Endothelial cell of umbilical vein (primary cell): ENCODE measurements around the gene MPPE1. TPM values are rescaled to one million over a fixed set of nuclear protein-coding genes. Genes with fewer than 3 reads are reported as not detected.

Experiments used
- BruUV-seq: library from RNA; stranded (reverse); fragments of 400-500 nt; replicated peaks from 2 replicates; lab custom pipeline; 2021; lab: Mats Ljungman, UMichigan
- CTCF ChIA-PET: fragments of 300-600, 350-600 bp; sonication (Branson Sonifier 250); formaldehyde crosslinking; loops from one replicate; lab custom pipeline; 2021; ENCODE audit warnings: antibody characterized with exemption, inconsistent platforms; lab: Charles Lee
- POLR2A ChIA-PET: fragments of 300-600, 350-600 bp; sonication (Branson Sonifier 250); formaldehyde crosslinking; loops from one replicate; lab custom pipeline; 2021; ENCODE audit warnings: antibody characterized with exemption, inconsistent platforms; lab: Charles Lee
- DNase-seq: peaks from one replicate; pipeline ENCODE4 v3.0.0-alpha.2; 2011; ENCODE audit warnings: low read depth, low spot score
- FAIRE-seq: peaks from 2 replicates; lab custom pipeline; 2011; peaks lifted over from hg19 to GRCh38; lab: Jason Lieb, UNC
- H2AFZ ChIP-seq: 2 replicates; pipeline ENCODE4 v1.6.0; 2012; ENCODE audit warnings: low read depth, low read length, control low read depth, inconsistent platforms
- H3K27ac ChIP-seq: 2 replicates; pipeline ENCODE4 v1.5.1; 2011; ENCODE audit warnings: low read depth, mild to moderate bottlenecking, control low read depth, low read length, moderate library complexity; ENCODE audit not compliant: insufficient read depth
- H3K27me3 ChIP-seq, 2 experiments: 2 replicates each; pipeline versions ENCODE4 v1.6.0 to v1.6.1; 2011; ENCODE audit warnings: low read length in 2 of 2, mixed read lengths in 1 of 2; ENCODE audit not compliant: control insufficient read depth in 2 of 2, insufficient read depth in 2 of 2
- H3K36me3 ChIP-seq, 2 experiments: 2 replicates in 1 of 2; 3 replicates in 1 of 2; pipeline ENCODE4 v1.5.1; 2011; ENCODE audit warnings: low read length in 2 of 2, mild to moderate bottlenecking in 1 of 2, moderate library complexity in 1 of 2; ENCODE audit not compliant: control insufficient read depth in 2 of 2, insufficient read depth in 2 of 2; ENCODE audit errors: extremely low read depth in 1 of 2
- H3K4me1 ChIP-seq: 3 replicates; pipeline ENCODE4 v1.5.1; 2011; ENCODE audit warnings: mild to moderate bottlenecking, low read length; ENCODE audit not compliant: control insufficient read depth, insufficient read depth; ENCODE audit errors: extremely low read depth
- H3K4me2 ChIP-seq: 2 replicates; pipeline ENCODE4 v1.6.1; 2011; ENCODE audit warnings: low read length, control low read depth, mixed read lengths; ENCODE audit not compliant: insufficient read depth
- H3K4me3 ChIP-seq, 3 experiments: fragments of 200-600 bp in 1 of 3; sonication (generic), shearing (Covaris generic) in 1 of 3; replicated peaks in 1 of 3; 2 replicates each; pipeline ENCODE4 v1.5.1; 2011 to 2016; ENCODE audit warnings: control low read depth in 3 of 3, low read length in 3 of 3, mild to moderate bottlenecking in 2 of 3, inconsistent platforms in 1 of 3, low read depth in 1 of 3, moderate library complexity in 1 of 3; ENCODE audit not compliant: insufficient read depth in 1 of 3
- H3K79me2 ChIP-seq: 2 replicates; pipeline ENCODE4 v1.6.0; 2012; ENCODE audit warnings: low read length, inconsistent platforms; ENCODE audit not compliant: control insufficient read depth, insufficient read depth
- H3K9ac ChIP-seq: replicated peaks from 2 replicates; pipeline ENCODE3; 2011; ENCODE audit warnings: low read length, control low read depth; ENCODE audit not compliant: insufficient read depth; ENCODE audit errors: extremely low read depth
- H3K9me1 ChIP-seq: replicated peaks from 3 replicates; pipeline ENCODE4 v1.6.0; 2011; ENCODE audit warnings: mild to moderate bottlenecking, low read length; ENCODE audit not compliant: control insufficient read depth, insufficient read depth; ENCODE audit errors: extremely low read depth
- H3K9me3 ChIP-seq: replicated peaks from 2 replicates; pipeline ENCODE4 v1.5.1; 2012; ENCODE audit warnings: low read length, inconsistent platforms; ENCODE audit not compliant: control insufficient read depth, insufficient read depth
- H4K20me1 ChIP-seq: replicated peaks from 2 replicates; pipeline ENCODE3; 2011; ENCODE audit warnings: mild to moderate bottlenecking, low read length; ENCODE audit not compliant: control insufficient read depth, insufficient read depth; ENCODE audit errors: extremely low read depth
- CTCF ChIP-seq, 2 donors: IDR thresholded peaks; 1 replicate in 1 of 2; 2 replicates in 1 of 2; pipeline ENCODE4 v1.5.1; 2011; ENCODE audit warnings: low read length in 2 of 2, mild to moderate bottlenecking in 2 of 2, moderate library complexity in 2 of 2, control low read depth in 1 of 2, inconsistent platforms in 1 of 2, low read depth in 1 of 2; ENCODE audit not compliant: insufficient read depth in 1 of 2; ENCODE audit errors: extremely low read depth in 1 of 2
- EZH2 ChIP-seq: IDR thresholded peaks from 2 replicates; pipeline ENCODE4 v1.6.1; 2012; ENCODE audit warnings: borderline replicate concordance, low read depth, mild to moderate bottlenecking, moderate library complexity, low read length, inconsistent platforms; ENCODE audit not compliant: severe bottlenecking
- FOS ChIP-seq: IDR thresholded peaks from 2 replicates; pipeline ENCODE4 v1.6.1; 2011; ENCODE audit warnings: mild to moderate bottlenecking, low read length, moderate library complexity, borderline replicate concordance; ENCODE audit not compliant: insufficient read depth
- GATA2 ChIP-seq: IDR thresholded peaks from 2 replicates; pipeline ENCODE4 v1.7.0; 2011; ENCODE audit warnings: low read depth, mild to moderate bottlenecking, moderate library complexity, mixed read lengths, low read length; ENCODE audit not compliant: insufficient read length, insufficient read depth
- MYC ChIP-seq: IDR thresholded peaks from one replicate; pipeline ENCODE4 v1.6.1; 2011; ENCODE audit warnings: mild to moderate bottlenecking, low read depth, low read length
- POLR2A ChIP-seq: IDR thresholded peaks from 2 replicates; pipeline ENCODE4 v1.6.1; 2012; ENCODE audit warnings: low read depth, mild to moderate bottlenecking, control low read depth, low read length
- POLR2AphosphoS5 ChIP-seq: IDR thresholded peaks from 2 replicates; pipeline ENCODE4 v1.6.1; 2012; ENCODE audit warnings: low read depth, mild to moderate bottlenecking, control low read depth, low read length, moderate library complexity; ENCODE audit not compliant: insufficient read depth
- dilution Hi-C: fragments of 300-500 bp; cut with MboI; formaldehyde crosslinking; loops from one replicate; pipeline ENCODE4 v1.15.0; 2019; ENCODE audit warnings: low sequenced_read_pairs; ENCODE audit not compliant: extremely low pct_ligation_motif_present
- intact Hi-C: fragments of 100-400 bp; cut with micrococcal nuclease; formaldehyde crosslinking; loops from one replicate; pipeline ENCODE4 v1.10.0; 2022
- polyA plus RNA-seq, 4 experiments: library from polyadenylated mRNA; depleted of rRNA in 3 of 4; stranded (reverse) in 3 of 4; unstranded in 1 of 4; fragments of >200 nt; gene quantifications; 2 replicates each; pipeline versions ENCODE4 v1.2.1 to v1.2.3, GENCODE V29; 2011 to 2012; ENCODE audit warnings: missing spikeins in 1 of 4
- total RNA-seq: library from RNA; stranded (reverse); gene quantifications from 2 replicates; pipeline ENCODE4 v1.2.3, GENCODE V29; 2021
- TF ChIP-seq, protein P1 (sequence below): IDR thresholded peaks from 2 replicates; pipeline ENCODE4 v1.6.1; 2011; ENCODE audit not compliant: insufficient read depth, insufficient read length

MPPE1 gene
- total and polyA plus RNA-seq, 2 donors (not counting 3 experiments of a cell fraction or from before 2014, with no cell fraction given) = 13.4 to 30.6 TPM

- H3K79me2 ChIP-seq = no peaks in the 10 kb centered on the region
- CTCF ChIA-PET = interaction anchor here (1.0 to 5.5 kb wide), 2 partner anchors 12 to 16 kb away, joined by 3 to 37 read pairs; no protein-coding TSS in a partner anchor
- TF ChIP-seq, protein P1, sequence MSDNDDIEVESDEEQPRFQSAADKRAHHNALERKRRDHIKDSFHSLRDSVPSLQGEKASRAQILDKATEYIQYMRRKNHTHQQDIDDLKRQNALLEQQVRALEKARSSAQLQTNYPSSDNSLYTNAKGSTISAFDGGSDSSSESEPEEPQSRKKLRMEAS = no peak
- no peak for TF ChIP-seq POLR2A
- TF ChIP-seq GATA2 = no peak
- no peak for TF ChIP-seq POLR2AphosphoS5
- TF ChIP-seq EZH2 = no peak
- no peak for TF ChIP-seq CTCF (IDR thresholded peaks at IDR 0.05; ENCODE audit: extremely low read depth in 1 of 2, insufficient read depth in 1 of 2, low read depth in 1 of 2, low read length in 2 of 2)
- no peak for TF ChIP-seq FOS
- TF ChIP-seq MYC = no peak
- no peak overlapping the region for H3K9ac ChIP-seq
- dilution Hi-C loops (no loop called here), intact Hi-C loops (no loop called here)
- peaks cover 0 to 4% of the 10 kb centered on the region in 2 experiments for H3K27me3 ChIP-seq
- H2AFZ ChIP-seq = no peak overlapping the region
- no peaks in the 10 kb centered on the region for H3K9me1 ChIP-seq
- no peaks in the 10 kb centered on the region for H3K9me3 ChIP-seq
- no peak overlapping the region for H3K27ac ChIP-seq
- H3K4me2 ChIP-seq = no peak overlapping the region
- H3K4me1 ChIP-seq = no peaks in the 10 kb centered on the region
- H3K36me3 ChIP-seq = no peaks in the 10 kb centered on the region
- no TSS peak for BruUV-seq
- no peak for DNase-seq
- no peaks in the 10 kb centered on the region for H4K20me1 ChIP-seq
- H3K4me3 ChIP-seq = no peak overlapping the region
- POLR2A ChIA-PET = no interaction called here
- FAIRE-seq = no peak
Observed at GRCh38 chr18:11925800-11926481, 17.8 kb upstream of the MPPE1 start.
